ENCODE data around the gene PLSCR3. TPM values are rescaled to one million over a fixed set of nuclear protein-coding genes. Genes with fewer than 3 reads are reported as not detected.
A peak's percentile ranks its signal among the peaks of the same experiment; 100 is the strongest.

The PLSCR3 gene
- total RNA-seq, 4 donors from 2014 or later: 0.77 to 42.6 (median 17.6) TPM

GRCh38 chr17:7380855-7381683 lies 13.3 kb downstream of the PLSCR3 start, which contains the start of gene TNK1:
TNK1 (plus strand) TSS chr17:7381089; CDS start chr17:7382927, 1,838 bp downstream.
- peak within 1 kb of the TSS; percentile 13 to 43 for H3K4me3 ChIP-seq
- intact Hi-C loops (cut with DNase I; ENCODE audit: low total_unique reads): no loop called here
- peak; percentile 49 to 56 for DNase-seq
- no peaks in the 10 kb centered on the region for H3K27me3 ChIP-seq
- no peaks in the 10 kb centered on the region for H3K36me3 ChIP-seq
- peak within 1 kb of the TSS in 1 of 2 donors; percentile 64 for H3K27ac ChIP-seq
- H3K4me1 ChIP-seq: peaks cover 0 to 11% of the 10 kb centered on the region in 2 donors
- H3K9me3 ChIP-seq: no peaks in the 10 kb centered on the region
- peak in 1 of 2 donors; percentile 48 for TF ChIP-seq POLR2A (IDR thresholded peaks at IDR 0.05)
- no peak for TF ChIP-seq CTCF (IDR thresholded peaks at IDR 0.05)

- H3K36me3 ChIP-seq: no peaks in the 10 kb centered on the region
- no peak for DNase-seq
- H3K4me3 ChIP-seq: peak overlapping the region; percentile 13 to 43
- H3K4me1 ChIP-seq: peaks cover 0 to 11% of the 10 kb centered on the region in 2 donors
- H3K27me3 ChIP-seq: no peaks in the 10 kb centered on the region
- H3K9me3 ChIP-seq: no peaks in the 10 kb centered on the region
- peak overlapping the region in 1 of 2 donors; percentile 64 for H3K27ac ChIP-seq
- TF ChIP-seq POLR2A (IDR thresholded peaks at IDR 0.05) (no peak), CTCF (IDR thresholded peaks at IDR 0.05) (no peak)
- intact Hi-C loops (cut with DNase I; ENCODE audit: low total_unique reads): no loop called here
Measured at GRCh38 chr17:7380321-7380720, 14.0 kb downstream of the PLSCR3 start.

GRCh38 chr17:7379134-7379533 lies 15.2 kb downstream of the PLSCR3 start:
- Histone ChIP-seq H3K27me3 (no peaks in the 10 kb centered on the region), H3K27ac (no peak overlapping the region), H3K36me3 (no peaks in the 10 kb centered on the region), H3K9me3 (no peaks in the 10 kb centered on the region), H3K4me3 (no peak overlapping the region), H3K4me1 (peaks cover 0 to 7% of the 10 kb centered on the region in 2 donors)
- intact Hi-C loops (cut with DNase I; ENCODE audit: low total_unique reads): no loop called here
- no peak for DNase-seq
- TF ChIP-seq POLR2A (IDR thresholded peaks at IDR 0.05): no peak
- no peak for TF ChIP-seq CTCF (IDR thresholded peaks at IDR 0.05)

- Histone ChIP-seq H3K27me3 (no peaks in the 10 kb centered on the region), H3K4me1 (no peaks in the 10 kb centered on the region), H3K27ac (no peak overlapping the region), H3K36me3 (no peaks in the 10 kb centered on the region), H3K4me3 (no peak overlapping the region), H3K9me3 (no peaks in the 10 kb centered on the region)
- intact Hi-C loops (cut with DNase I; ENCODE audit: low total_unique reads): no loop called here
- no peak for TF ChIP-seq CTCF (IDR thresholded peaks at IDR 0.05)
- no peak for TF ChIP-seq POLR2A (IDR thresholded peaks at IDR 0.05)
- no peak for DNase-seq
Measured at GRCh38 chr17:7374353-7374752, 20.0 kb downstream of the PLSCR3 start.

- no peaks in the 10 kb centered on the region for H3K9me3 ChIP-seq
- intact Hi-C loops (cut with DNase I; ENCODE audit: low total_unique reads): no loop called here
- TF ChIP-seq POLR2A (IDR thresholded peaks at IDR 0.05) (no peak), CTCF (IDR thresholded peaks at IDR 0.05) (no peak)
- no peak overlapping the region for H3K4me3 ChIP-seq
- no peaks in the 10 kb centered on the region for H3K4me1 ChIP-seq
- no peaks in the 10 kb centered on the region for H3K27me3 ChIP-seq
- H3K36me3 ChIP-seq: no peaks in the 10 kb centered on the region
- H3K27ac ChIP-seq: no peak overlapping the region
- no peak for DNase-seq
Measured at GRCh38 chr17:7370853-7371252, 23.5 kb downstream of the PLSCR3 start.

Measured in uterus (tissue), 4 donors.